Retinal pigment epithelial cell (primary cell): Measurements from ENCODE around the gene TYK2.

ENCODE experiments used
- DNase-seq: peaks from one replicate; pipeline ENCODE4 v3.0.0-alpha.2; 2010; ENCODE audit warnings: low read depth
- H3K4me3 ChIP-seq: 2 replicates; pipeline ENCODE4 v1.5.1; 2011; ENCODE audit warnings: mild to moderate bottlenecking, low read length, control low read depth, moderate library complexity
- TF ChIP-seq, protein P1 (sequence below): conservative IDR thresholded peaks from 2 replicates; pipeline ENCODE4 v1.5.1; 2011; ENCODE audit warnings: low read depth, low read length, control low read depth, inconsistent platforms

The TYK2 gene

DNA sequence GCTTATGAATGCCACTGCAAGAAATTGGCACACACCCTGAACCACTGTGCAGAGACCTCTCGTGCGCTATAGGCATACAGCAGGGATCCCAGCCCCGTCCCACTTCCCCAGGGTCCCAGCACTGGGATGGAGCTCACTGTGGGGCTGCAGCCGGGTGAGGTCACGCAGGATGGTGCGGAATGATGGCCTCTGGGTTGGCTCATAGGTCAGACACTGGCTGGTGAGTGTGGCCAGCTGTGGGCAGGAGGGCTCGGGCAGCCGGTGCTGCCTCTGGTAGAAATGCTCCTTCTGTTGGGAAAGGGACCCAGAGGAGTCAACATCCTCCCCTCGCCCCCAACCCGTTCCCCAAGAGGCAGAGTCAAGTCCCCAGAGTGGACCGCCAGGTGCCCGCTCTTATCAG is 23.9 kb downstream of the TYK2 start:
- TF ChIP-seq, protein P1, sequence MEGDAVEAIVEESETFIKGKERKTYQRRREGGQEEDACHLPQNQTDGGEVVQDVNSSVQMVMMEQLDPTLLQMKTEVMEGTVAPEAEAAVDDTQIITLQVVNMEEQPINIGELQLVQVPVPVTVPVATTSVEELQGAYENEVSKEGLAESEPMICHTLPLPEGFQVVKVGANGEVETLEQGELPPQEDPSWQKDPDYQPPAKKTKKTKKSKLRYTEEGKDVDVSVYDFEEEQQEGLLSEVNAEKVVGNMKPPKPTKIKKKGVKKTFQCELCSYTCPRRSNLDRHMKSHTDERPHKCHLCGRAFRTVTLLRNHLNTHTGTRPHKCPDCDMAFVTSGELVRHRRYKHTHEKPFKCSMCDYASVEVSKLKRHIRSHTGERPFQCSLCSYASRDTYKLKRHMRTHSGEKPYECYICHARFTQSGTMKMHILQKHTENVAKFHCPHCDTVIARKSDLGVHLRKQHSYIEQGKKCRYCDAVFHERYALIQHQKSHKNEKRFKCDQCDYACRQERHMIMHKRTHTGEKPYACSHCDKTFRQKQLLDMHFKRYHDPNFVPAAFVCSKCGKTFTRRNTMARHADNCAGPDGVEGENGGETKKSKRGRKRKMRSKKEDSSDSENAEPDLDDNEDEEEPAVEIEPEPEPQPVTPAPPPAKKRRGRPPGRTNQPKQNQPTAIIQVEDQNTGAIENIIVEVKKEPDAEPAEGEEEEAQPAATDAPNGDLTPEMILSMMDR, result no peak
- no peak for DNase-seq

DNA sequence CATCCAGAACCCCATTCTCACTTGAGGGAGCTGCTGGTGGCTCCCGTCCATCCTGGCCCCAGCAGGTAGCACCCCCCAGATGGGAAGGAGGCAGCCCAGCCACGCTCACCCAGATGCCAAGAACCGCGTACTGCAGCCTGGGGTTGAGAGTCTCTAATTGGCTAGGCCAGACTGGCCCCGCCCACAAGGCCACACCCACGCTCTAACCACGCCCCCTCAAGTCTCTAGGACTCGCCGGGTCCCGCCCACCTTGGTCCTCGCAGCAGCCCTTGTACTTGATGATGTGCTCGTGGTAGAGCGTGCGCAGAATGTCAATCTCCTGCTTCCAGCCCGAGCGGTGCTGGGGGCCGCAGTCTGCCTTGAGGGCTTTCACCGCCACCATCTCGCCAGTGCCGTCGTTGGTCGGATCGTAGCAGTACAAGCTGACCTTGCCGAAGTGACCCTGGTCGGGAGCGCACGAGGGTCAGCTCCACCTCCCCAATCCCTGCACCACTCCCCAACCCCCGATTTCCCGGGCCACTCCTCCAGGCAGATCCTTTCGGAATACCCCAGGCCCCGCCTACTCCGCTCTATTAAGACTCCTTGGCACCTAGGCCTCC is 26.5 kb downstream of the TYK2 start:
- DNase-seq, result no peak
- H3K4me3 ChIP-seq, result no peak overlapping the region
- TF ChIP-seq, protein P1, result no peak

More for the DNA sequence above, 23.9 kb downstream of the TYK2 start:
- no peak overlapping the region for H3K4me3 ChIP-seq

DNA sequence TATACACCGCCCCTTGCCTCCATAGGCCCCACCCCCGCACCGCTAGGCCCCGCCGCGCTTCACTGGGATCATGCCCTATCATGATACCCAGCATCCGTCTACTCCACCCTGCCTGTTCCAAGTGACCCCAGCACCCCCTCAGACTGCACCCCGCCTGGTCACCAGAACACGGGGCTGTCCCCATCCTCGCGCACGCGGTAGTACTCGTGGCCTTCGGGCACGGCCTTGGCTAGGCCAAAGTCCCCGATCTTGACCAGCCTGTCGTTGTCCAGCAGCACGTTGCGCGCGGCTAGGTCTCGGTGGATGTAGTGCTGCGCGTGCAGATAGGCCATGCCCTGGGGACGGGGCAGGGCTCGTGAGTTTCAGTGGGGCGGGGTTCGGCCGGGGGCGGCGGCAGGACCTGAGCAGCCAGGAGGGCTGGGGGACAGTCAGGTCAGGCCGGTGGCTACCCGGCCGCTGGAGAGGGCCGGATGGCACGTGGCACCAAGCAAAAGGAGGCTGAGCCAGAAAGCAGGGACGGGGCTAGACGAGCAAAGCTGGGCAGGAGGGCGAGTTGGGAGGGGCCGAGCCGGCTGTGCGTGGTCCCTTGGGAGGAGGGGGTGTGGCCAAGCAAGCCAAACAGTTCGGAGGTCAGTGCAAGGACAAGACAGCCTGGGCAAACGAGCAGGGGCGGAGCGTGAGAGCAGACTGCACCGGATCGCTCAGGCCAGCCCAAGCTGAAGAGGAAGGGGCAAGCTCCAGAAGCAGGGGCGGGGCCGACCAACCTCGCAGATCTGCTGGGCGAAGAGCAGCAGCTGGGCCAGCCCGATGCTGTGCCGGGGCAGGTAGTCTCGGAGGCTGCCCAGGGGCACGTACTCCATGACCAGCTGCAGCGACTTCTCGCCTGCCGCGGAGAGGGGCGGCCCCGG is 27.4 kb downstream of the TYK2 start:
- H3K4me3 ChIP-seq, result no peak overlapping the region
- DNase-seq, result no peak
- TF ChIP-seq, protein P1, result no peak

DNA sequence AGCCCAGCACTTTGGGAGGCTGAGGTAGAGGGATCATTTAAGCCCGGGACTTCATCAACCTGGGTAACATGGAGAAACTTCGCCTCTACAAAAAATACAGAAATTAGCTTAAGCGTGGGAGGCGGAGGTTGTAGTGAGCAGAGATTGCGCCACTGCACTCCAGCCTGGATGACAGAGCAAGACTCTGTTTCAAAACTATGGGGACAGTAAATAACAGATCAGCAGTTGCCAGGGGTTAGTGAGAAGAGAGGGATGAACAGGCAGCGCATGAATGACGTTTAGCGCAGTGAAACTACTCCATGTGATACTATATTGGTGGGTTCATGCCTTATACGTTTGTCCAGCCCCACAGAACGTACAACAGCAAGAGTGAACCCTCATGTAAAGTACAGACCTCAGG is 33.9 kb downstream of the TYK2 start:
- TF ChIP-seq, protein P1, result no peak
- no peak overlapping the region for H3K4me3 ChIP-seq
- DNase-seq, result no peak

DNA sequence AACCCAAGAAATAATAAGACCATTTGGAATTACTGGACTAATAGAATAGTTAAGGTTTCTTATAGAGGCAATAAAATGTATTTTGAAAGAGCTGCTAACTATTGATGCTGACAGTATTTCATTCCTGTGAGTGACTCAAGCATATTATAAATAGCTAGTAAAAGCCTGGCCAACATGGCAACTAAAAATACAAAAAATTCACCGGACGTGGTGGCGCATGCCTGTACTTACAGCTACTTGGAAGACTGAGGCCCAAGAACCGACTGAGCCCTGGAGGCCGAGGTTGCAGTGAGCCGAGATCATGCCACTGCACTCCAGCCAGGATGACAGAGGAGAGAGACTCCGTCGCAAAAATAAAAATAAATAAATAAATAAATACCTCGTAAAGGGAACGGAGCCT is 35.6 kb downstream of the TYK2 start:
- no peak for DNase-seq
- TF ChIP-seq, protein P1, result no peak
- H3K4me3 ChIP-seq, result no peak overlapping the region

DNA sequence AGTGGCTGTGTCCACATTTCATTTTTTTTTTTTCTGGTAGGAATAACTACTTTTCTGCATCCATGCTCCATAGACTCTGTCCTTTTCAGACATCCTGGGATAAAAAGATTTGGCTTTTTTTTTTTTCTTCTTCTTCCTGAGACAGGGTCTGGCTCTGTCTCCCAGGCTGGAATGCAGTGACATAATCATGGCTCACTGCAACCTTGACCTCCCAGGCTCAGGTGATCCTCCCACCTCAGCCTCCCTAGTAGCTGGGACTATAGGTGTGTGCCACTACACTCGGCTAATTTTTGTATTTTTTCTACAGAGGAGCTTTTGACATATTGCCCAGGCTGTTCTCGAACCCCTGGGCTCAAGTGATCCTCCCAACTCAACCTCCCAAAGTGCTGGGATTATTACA is 36.9 kb downstream of the TYK2 start:
- TF ChIP-seq, protein P1, result no peak
- no peak for DNase-seq
- H3K4me3 ChIP-seq, result no peak overlapping the region

DNA sequence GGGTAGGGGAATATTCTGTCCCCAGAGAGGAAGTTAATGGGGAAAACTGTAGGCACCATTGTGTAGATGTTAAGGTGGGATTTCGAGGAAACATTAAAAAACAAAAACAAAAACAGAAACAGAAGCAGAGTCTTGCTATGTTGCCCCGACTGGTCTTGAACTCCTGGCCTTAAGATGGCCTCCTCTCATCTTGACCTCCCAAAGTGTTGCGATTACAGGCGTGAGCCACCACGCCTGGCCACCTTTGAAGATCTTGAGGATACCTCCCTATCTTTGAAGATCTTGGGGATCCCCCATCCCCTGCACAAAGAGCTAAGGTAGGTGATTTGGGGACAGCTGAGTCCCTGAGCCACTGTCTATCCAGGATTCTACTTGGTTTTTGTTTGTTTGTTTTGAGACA is 40.4 kb downstream of the TYK2 start:
- TF ChIP-seq, protein P1, result no peak
- no peak for DNase-seq
- no peak overlapping the region for H3K4me3 ChIP-seq
